DMS 273 (cell line): ENCODE data around the gene LIG3.
"Not testable (repeated sequence)": the region's sequence is repeated elsewhere in the genome, so short reads cannot be mapped to it uniquely, and the experiment has no call there.

Experiments
- DNase-seq: peaks from one replicate; lab custom pipeline; 2025; ENCODE audit not compliant: unreplicated experiment; lab: John Stamatoyannopoulos, UW

LIG3 gene

GRCh38 chr17:34998205-34998604 is 17.9 kb downstream of the LIG3 start:
- DNase-seq: peak; percentile 79

- DNase-seq: no peak
These were observed 19.1 kb downstream of the LIG3 start for GRCh38 chr17:34999456-34999855.

GRCh38 chr17:35000965-35001364 is 20.7 kb downstream of the LIG3 start:
- DNase-seq: not testable (repeated sequence)

DNA sequence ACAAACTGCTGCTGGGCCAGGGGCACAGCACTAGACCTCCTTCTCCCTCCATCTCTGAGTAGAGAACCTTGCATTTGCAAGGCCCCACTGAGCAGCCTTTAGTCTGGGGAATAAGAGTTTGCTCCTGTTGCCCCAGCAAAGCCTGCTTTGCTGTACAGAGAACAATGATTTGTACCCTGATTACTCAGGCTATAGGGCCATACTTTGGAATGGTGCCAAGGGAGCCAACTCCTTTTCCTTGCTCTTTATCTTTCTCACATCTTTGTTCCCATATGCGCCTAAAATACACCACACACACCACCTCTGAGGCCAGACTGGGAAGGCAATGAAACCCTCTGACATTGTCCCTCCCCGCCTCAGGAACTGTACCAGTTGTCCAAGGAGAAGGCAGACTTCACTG is 21.2 kb downstream of the LIG3 start:
- DNase-seq: no peak

- no peak for DNase-seq
These were observed 22.7 kb downstream of the LIG3 start for GRCh38 chr17:35002876-35003551.

- no peak for DNase-seq
These were observed 23.5 kb downstream of the LIG3 start for GRCh38 chr17:35003778-35004177.

DNA sequence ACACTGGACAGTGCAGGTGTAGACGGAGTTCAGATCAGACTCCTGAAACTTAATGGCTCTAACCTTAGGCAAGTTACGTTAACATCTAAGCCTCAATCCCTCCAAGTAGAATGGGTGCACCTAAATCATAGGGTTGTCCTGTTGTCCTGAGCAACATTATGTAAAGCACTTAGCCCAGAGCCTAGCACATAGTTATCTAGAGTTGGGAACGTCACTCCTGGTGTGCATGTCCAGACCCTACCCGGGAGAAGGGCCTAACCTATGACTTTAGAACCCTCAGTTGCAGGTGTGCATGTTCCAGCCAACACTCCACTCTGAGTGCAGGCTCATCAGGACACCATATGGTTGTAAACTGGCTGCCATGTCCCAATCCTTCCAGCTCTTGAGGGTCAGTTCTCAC is 26.0 kb downstream of the LIG3 start:
- no peak for DNase-seq

- DNase-seq: no peak
These were observed 26.6 kb downstream of the LIG3 start for GRCh38 chr17:35006961-35007360.

- DNase-seq: no peak
These were observed 29.8 kb downstream of the LIG3 start for GRCh38 chr17:35010093-35010492.

DNA sequence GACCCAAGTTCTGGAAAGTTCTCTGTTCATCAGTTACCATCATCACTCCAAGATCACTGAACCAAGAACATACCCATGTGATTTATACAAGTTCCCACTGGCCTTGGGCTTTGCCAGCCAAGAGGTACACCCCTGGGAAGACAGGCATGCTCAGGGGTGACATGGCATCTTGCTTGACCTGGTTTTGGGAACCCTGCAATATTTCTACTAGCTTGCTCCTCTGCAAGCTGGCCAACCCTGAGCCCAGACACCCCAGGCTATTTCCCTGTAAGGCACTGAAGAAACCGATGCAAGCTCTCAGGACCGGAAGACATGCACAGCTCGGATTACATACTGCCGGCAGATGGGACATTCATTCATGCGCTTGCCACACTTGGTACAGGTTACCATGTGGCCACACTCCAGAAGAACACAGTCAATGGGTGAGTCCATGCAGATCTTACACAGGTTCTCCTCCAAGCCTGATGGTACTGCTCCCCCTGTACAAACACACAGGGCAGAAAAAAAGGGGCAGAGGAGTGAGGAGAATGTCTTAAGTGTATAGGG is 31.4 kb downstream of the LIG3 start:
- peak; percentile 91 for DNase-seq

- DNase-seq: no peak
These were observed 36.1 kb downstream of the LIG3 start for GRCh38 chr17:35016369-35016768.

GRCh38 chr17:35017021-35017420 is 36.7 kb downstream of the LIG3 start:
- no peak for DNase-seq

- DNase-seq: no peak
These were observed 38.5 kb downstream of the LIG3 start for GRCh38 chr17:35018814-35019213.

- DNase-seq: no peak
These were observed 39.3 kb downstream of the LIG3 start for GRCh38 chr17:35019386-35020179.

DNA sequence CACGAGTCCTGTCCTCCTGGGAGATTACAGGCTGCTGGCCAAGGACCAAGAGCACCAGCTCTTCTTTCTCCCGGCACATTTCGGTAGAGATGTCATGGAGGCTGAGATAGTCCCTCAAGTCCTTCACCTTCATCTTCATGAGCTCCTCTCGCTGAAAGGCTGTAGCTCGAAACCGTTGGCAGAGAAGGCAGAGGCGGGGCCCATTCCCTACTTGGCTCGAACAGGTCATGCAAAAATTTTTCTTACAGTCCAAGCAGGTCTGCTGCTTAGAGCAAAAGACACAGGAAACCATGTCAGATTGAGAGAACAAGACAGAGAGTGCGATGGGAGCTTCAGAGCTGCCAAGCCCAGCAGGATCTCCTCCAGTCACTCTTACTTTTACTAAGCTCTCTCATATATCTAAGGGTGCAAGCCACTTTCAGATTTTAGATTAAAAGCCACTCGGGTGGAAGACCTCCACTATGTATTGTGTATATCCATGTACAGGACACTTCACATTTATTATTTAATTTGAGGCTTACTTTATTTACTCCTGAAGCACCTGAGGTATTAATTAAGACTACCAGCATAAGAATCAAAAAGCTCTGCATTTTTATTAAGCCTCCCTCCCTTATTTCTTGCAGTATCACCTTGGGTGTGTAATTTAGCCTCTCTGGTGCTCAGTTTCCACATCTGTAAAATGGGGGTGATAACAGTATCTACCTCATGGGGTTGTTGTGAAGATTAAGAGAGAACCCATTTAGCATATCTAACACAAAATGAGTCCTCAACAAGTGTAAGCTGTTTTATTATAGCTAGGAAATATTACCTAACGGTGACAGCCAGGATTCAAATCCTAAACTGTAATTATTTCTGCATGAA is 41.4 kb downstream of the LIG3 start:
- no peak for DNase-seq

DNA sequence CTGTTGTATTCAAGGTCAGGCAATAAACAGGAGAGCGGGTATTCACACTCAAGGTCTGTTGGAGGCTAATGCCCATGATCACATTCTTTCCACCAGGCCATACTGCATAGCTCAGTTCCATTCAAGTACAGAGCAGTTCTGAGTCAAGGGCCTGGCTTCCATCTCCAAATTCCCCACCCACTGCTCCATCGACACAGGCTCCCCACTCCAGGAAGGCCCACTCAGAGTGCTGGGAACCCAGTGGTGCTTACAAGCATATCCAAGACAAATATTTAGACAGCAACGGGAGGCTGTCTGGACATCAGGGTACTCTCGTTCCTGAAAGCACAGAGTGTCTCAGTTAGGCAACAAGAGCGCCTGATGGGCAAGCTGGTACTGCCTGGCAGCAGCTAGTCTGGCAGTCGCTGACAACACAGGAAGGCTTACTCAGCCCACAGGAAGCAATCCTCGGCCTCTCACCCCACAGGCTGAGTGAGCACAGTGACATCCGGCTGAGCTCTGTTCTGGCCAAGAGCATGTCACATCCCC is 42.3 kb downstream of the LIG3 start:
- no peak for DNase-seq

DNA sequence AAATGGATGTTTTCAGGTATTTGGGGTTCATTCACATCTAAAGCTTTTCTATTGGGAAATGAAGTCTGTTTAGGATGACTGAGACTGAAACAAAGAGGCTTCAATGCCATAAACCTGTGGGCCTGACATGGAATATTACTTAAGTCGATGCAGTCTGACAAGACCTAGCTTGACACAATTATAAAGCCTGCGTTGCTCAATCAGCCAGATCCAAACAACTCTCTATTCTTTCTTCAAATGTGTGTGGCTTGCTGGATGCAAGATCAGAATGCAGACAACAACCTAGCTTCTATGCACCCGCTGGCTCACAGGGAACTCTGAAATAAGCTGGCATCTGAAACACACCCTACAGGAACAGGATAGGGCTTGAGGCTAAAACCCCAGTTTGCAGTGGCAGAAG is 43.2 kb downstream of the LIG3 start:
- no peak for DNase-seq

DNA sequence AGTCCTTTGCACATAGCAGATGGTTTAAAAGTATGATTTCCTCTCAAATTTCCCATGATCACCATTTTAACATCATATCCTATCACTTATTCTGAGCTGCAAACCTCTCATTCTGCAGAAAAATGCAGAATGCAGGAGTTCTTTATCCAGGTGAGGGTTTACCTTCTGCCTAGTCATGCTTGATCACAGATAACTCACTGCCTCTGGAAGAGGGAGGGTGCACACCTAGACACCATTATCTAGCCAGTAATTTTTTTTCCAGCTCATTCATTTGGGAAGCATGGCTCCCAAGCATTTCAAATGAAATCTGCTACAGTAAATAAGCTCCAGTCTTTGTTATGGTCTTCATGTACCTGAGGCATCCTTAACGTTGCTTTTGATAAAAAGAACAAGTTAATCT is 45.2 kb downstream of the LIG3 start:
- no peak for DNase-seq

GRCh38 chr17:35028097-35028496 is 47.8 kb downstream of the LIG3 start:
- not testable (repeated sequence) for DNase-seq

DNA sequence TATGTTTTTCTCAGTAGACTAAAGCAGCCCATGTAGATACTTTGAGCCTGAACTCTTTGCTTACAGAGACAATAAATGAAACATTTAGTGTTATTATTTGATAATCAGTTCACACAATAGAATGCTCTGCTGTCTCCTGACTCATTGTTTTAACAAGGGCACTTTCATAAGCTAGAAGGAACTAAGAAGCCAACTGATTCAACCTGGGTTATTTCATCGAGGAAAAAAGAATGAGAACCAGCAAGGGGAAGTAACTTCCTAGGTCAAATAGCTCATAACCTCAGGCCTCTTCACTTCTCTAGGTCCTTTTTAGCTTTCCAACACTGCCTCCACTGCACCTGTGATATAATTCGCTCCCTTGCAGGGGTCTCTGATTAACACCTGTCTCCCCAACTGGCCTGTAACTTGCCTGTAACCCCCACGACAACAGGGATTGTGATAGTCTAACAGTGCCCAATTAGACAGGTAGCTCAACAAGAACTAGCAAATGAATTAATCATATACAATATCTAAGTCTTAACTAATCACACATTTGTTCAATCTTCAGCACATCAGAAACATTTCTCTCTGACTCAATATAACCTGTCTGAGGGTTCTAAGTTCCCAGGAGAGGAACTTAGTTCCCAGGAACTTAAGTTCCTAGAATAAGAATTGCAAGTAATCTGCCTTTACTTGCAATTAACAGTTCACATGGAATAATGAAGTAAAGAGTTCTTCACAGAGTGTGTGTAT is 48.4 kb downstream of the LIG3 start:
- no peak for DNase-seq
